HCT116 (cell line): Measurements from ENCODE around the gene SLFN12L. TPM values are rescaled to one million over a fixed set of nuclear protein-coding genes. Genes with fewer than 3 reads are reported as not detected.

ENCODE experiments used
- ATAC-seq: fragments of 200-7000 bp; cut with Tn5 transposase; 2 replicates; pipeline ENCODE4 v1.9.1; 2020; ENCODE audit warnings: mild to moderate bottlenecking, moderate library complexity
- BruUV-seq: library from RNA; stranded (reverse); fragments of 400-500 nt; replicated peaks from 2 replicates; lab custom pipeline; 2021; lab: Mats Ljungman, UMichigan
- CTCF ChIA-PET: fragments of 300-600 bp; sonication (Branson Sonifier 250); formaldehyde crosslinking; loops from one replicate; lab custom pipeline; 2021; ENCODE audit warnings: antibody characterized with exemption; lab: Charles Lee
- POLR2A ChIA-PET: fragments of 300-600, 350-600 bp; sonication (Branson Sonifier 250); formaldehyde crosslinking; loops from one replicate; lab custom pipeline; 2021; ENCODE audit warnings: antibody characterized with exemption; lab: Charles Lee
- RAD21 ChIA-PET, 2 experiments: fragments of 300-600 bp; sonication (Branson Sonifier 250); formaldehyde crosslinking; loops; one replicate each; lab custom pipeline; 2023; ENCODE audit warnings: low total read pairs in 2 of 2; ENCODE audit not compliant: uncharacterized antibody in 2 of 2, unreplicated experiment in 2 of 2, low non-redundant PET in 1 of 2; lab: Charles Lee
- DNase-seq: peaks from one replicate; pipeline ENCODE4 v3.0.0-alpha.2; 2010; ENCODE audit warnings: low read depth, low spot score
- H2AFZ ChIP-seq: fragments of 200-600 bp; shearing (Covaris generic), sonication (generic); 2 replicates; pipeline ENCODE4 v1.6.1; 2017; ENCODE audit warnings: low read depth, mixed run types, mixed read lengths, antibody characterized with exemption, low read length; ENCODE audit not compliant: poor library complexity, severe bottlenecking
- H3K27ac ChIP-seq: 2 replicates; pipeline ENCODE4 v1.5.1; 2012; ENCODE audit warnings: low read depth, low read length
- H3K27me3 ChIP-seq: fragments of 200-600 bp; sonication (generic); 2 replicates; pipeline ENCODE4 v1.6.1; 2016; ENCODE audit warnings: mixed run types, low read length, mixed read lengths; ENCODE audit not compliant: insufficient read depth
- H3K36me3 ChIP-seq, 2 experiments: fragments of 200-500 bp in 1 of 2; fragments of 200-600 bp in 1 of 2; sonication (Bioruptor generic) in 1 of 2; sonication (generic) in 1 of 2; 2 replicates each; pipeline versions ENCODE4 v1.5.1 to v1.6.1; 2014 to 2016; ENCODE audit warnings: low read length in 2 of 2, inconsistent platforms in 1 of 2, mixed read lengths in 1 of 2, mixed run types in 1 of 2; ENCODE audit not compliant: insufficient read depth in 2 of 2, control insufficient read depth in 1 of 2
- H3K4me1 ChIP-seq, 2 experiments: fragments of 200-600 bp in 1 of 2; sonication (generic) in 1 of 2; 2 replicates each; pipeline versions ENCODE4 v1.5.1 to v1.6.1; 2012 to 2017; ENCODE audit warnings: low read length in 2 of 2, inconsistent platforms in 1 of 2, mild to moderate bottlenecking in 1 of 2, mixed read lengths in 1 of 2, mixed run types in 1 of 2, moderate library complexity in 1 of 2; ENCODE audit not compliant: insufficient read depth in 2 of 2, control insufficient read depth in 1 of 2
- H3K4me2 ChIP-seq: fragments of 200-600 bp; sonication (generic); 2 replicates; pipeline ENCODE4 v1.6.1; 2017; ENCODE audit warnings: mixed run types, low read length, mixed read lengths
- H3K4me3 ChIP-seq, 2 experiments: fragments of 200-600 bp in 1 of 2; sonication (generic) in 1 of 2; replicated peaks in 1 of 2; 2 replicates each; pipeline ENCODE4 v1.5.1; 2011 to 2016; ENCODE audit warnings: low read length in 2 of 2, control low read depth in 1 of 2, low read depth in 1 of 2, mild to moderate bottlenecking in 1 of 2, mixed read lengths in 1 of 2, mixed run types in 1 of 2
- H3K79me2 ChIP-seq: fragments of 200-600 bp; sonication (generic); 2 replicates; pipeline ENCODE4 v1.6.1; 2017; ENCODE audit warnings: mild to moderate bottlenecking, mixed run types, low read length, moderate library complexity, mixed read lengths; ENCODE audit not compliant: insufficient read depth
- H3K9ac ChIP-seq: fragments of 200-600 bp; sonication (generic); 2 replicates; pipeline ENCODE4 v1.6.1; 2016; ENCODE audit warnings: low read length, mixed read lengths
- H3K9me2 ChIP-seq: fragments of 200-600 bp; sonication (generic), shearing (Covaris generic); 2 replicates; pipeline ENCODE4 v1.6.1; 2017; ENCODE audit warnings: mixed run types, mild to moderate bottlenecking, moderate library complexity; ENCODE audit not compliant: insufficient read depth
- H3K9me3 ChIP-seq, 2 experiments: fragments of 200-500 bp in 1 of 2; fragments of 200-600 bp in 1 of 2; sonication (Bioruptor generic) in 1 of 2; sonication (generic) in 1 of 2; 2 replicates each; pipeline ENCODE4 v1.6.1; 2014 to 2017; ENCODE audit warnings: low read length in 2 of 2, mixed read lengths in 2 of 2, inconsistent platforms in 1 of 2, low read depth in 1 of 2, mild to moderate bottlenecking in 1 of 2, mixed run types in 1 of 2, moderate library complexity in 1 of 2; ENCODE audit not compliant: control insufficient read depth in 1 of 2, insufficient read depth in 1 of 2
- H4K20me1 ChIP-seq: fragments of 200-600 bp; sonication (generic), shearing (Covaris generic); 2 replicates; pipeline ENCODE4 v1.6.1; 2017; ENCODE audit warnings: mixed run types, mild to moderate bottlenecking, moderate library complexity; ENCODE audit not compliant: insufficient read depth
- REST ChIP-seq: IDR thresholded peaks from 2 replicates; pipeline ENCODE4 v1.6.1; 2012; ENCODE audit warnings: low read depth
- TCF7L2 ChIP-seq: IDR thresholded peaks from 2 replicates; pipeline ENCODE4 v1.7.0; 2011; ENCODE audit warnings: borderline replicate concordance, inconsistent platforms; ENCODE audit not compliant: insufficient read depth, insufficient read length; ENCODE audit errors: extremely low read depth
- intact Hi-C: fragments of 100-400 bp; cut with micrococcal nuclease; formaldehyde crosslinking; loops from 2 replicates; pipeline ENCODE4 v1.10.0; 2022
- total RNA-seq: library from RNA; stranded (reverse); gene quantifications from one replicate; pipeline ENCODE4 v1.2.1, GENCODE V29; 2021; ENCODE audit not compliant: unreplicated experiment

Gene SLFN12L
- total RNA-seq, 1 experiment from 2014 or later = 0.17 TPM

DNA sequence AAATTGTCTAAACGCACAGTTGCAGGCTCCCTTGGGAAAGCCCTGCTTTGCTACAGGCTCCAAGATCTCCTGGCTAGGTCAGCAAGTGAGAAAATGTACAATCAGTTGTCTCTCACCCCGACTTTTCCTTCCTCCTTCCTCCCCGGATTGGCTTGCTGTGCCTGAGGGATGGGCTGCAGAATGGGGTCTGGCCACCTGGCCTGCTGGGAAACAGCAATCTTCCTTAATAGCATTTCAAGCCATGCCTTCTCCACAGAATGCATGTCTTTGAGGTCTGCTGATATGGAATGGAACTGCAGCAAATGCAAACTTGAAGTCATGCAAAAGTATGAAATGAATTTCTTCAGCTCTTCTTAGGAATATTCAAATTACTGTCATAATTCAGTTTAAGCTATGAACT is 46.1 kb downstream of the SLFN12L start:
- BruUV-seq = no TSS peak
- intact Hi-C loops = no loop called here

More for the DNA sequence above, 46.1 kb downstream of the SLFN12L start:
- Histone ChIP-seq H3K27ac (no peak overlapping the region), H4K20me1 (no peaks in the 10 kb centered on the region), H3K9me2 (no peaks in the 10 kb centered on the region), H3K9ac (no peak overlapping the region), H3K4me1 (no peaks in the 10 kb centered on the region), H3K27me3 (peaks cover 40% of the 10 kb centered on the region), H3K79me2 (no peaks in the 10 kb centered on the region)
- POLR2A ChIA-PET = no interaction called here
- DNase-seq (no peak), ATAC-seq (no peak)
- no peak for TF ChIP-seq REST
- TF ChIP-seq TCF7L2 = no peak
- TF ChIP-seq, all 23 proteins: peak for 0
- RAD21 ChIA-PET = no interaction called here
- Histone ChIP-seq H3K4me3 (no peak overlapping the region), H2AFZ (no peak overlapping the region), H3K36me3 (no peaks in the 10 kb centered on the region), H3K9me3 (no peaks in the 10 kb centered on the region), H3K4me2 (no peak overlapping the region)
- CTCF ChIA-PET = no interaction called here
